B cell (primary cell): ENCODE data around the gene RGS3.

Source experiments
- EZH2 ChIP-seq: IDR thresholded peaks from 2 replicates; pipeline ENCODE4 v1.6.1; 2012; ENCODE audit warnings: borderline replicate concordance, low read depth, mild to moderate bottlenecking, moderate library complexity, low read length; ENCODE audit not compliant: insufficient read depth, poor library complexity, severe bottlenecking
- TF ChIP-seq, protein P1 (sequence below): fragments of 200-600 bp; IDR thresholded peaks from one replicate; pipeline ENCODE4 v1.8.0; 2022; ENCODE audit warnings: antibody characterized with exemption, mild to moderate bottlenecking

DNA sequence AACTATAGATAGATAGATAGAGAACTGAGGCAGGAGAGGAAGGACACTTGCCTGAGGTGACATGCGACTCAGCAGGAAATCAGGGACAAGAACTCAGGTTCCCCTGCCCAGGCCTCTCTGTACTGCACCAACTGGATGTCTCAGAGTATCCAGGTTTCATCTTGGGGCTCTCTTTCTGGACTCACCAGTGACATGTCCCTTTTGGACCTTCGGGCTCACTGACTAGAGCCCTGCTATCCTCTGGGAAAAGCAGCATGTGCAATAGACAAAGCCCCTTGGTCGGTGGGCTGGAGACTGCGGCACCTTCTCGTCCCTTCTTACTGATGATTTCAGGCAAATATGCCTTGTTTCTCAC is 104.5 kb downstream of the RGS3 start:
- TF ChIP-seq, protein P1, sequence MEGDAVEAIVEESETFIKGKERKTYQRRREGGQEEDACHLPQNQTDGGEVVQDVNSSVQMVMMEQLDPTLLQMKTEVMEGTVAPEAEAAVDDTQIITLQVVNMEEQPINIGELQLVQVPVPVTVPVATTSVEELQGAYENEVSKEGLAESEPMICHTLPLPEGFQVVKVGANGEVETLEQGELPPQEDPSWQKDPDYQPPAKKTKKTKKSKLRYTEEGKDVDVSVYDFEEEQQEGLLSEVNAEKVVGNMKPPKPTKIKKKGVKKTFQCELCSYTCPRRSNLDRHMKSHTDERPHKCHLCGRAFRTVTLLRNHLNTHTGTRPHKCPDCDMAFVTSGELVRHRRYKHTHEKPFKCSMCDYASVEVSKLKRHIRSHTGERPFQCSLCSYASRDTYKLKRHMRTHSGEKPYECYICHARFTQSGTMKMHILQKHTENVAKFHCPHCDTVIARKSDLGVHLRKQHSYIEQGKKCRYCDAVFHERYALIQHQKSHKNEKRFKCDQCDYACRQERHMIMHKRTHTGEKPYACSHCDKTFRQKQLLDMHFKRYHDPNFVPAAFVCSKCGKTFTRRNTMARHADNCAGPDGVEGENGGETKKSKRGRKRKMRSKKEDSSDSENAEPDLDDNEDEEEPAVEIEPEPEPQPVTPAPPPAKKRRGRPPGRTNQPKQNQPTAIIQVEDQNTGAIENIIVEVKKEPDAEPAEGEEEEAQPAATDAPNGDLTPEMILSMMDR = no peak
- no peak for TF ChIP-seq EZH2
